A549 (cell line): Measurements from ENCODE around the gene GADD45B. TPM values are rescaled to one million over a fixed set of nuclear protein-coding genes. Genes with fewer than 3 reads are reported as not detected.
A peak's percentile ranks its signal among the peaks of the same experiment; 100 is the strongest.

Experiments used
- ATAC-seq, 2 experiments: fragments of 200-7000 bp in 1 of 2; fragments of >200 bp in 1 of 2; cut with Nextera tagmentation in 1 of 2; cut with Tn5 transposase in 1 of 2; 3 replicates each; pipeline versions ENCODE4 v1.8.0 to v1.9.1; 2018 to 2020; ENCODE audit warnings: mild to moderate bottlenecking in 1 of 2, moderate library complexity in 1 of 2
- CTCF ChIA-PET: fragments of 300-600 bp; sonication (Branson Sonifier 250); formaldehyde crosslinking; extraction: SDS; loops from one replicate; lab custom pipeline; 2021; ENCODE audit warnings: antibody characterized with exemption, inconsistent platforms; lab: Yijun Ruan, JAX
- POLR2A ChIA-PET: fragments of 350-600 bp; formaldehyde crosslinking; extraction: SDS; loops from one replicate; lab custom pipeline; 2021; ENCODE audit warnings: antibody characterized with exemption, inconsistent platforms; lab: Yijun Ruan, JAX
- DNase-seq, 2 experiments: peaks; one replicate each; pipeline versions ENCODE4 v3.0.0 to v3.0.0-alpha.2; 2011 to 2016; ENCODE audit warnings: low read depth in 1 of 2, low spot score in 1 of 2
- FAIRE-seq: peaks from 2 replicates; lab custom pipeline; 2011; peaks lifted over from hg19 to GRCh38; lab: Jason Lieb, UNC
- H3K27ac ChIP-seq, 2 experiments: fragments of >200 bp; sonication (Bioruptor Twin); formaldehyde crosslinking; 3 replicates each; pipeline ENCODE4 v1.5.1; 2016 to 2017
- H3K4me1 ChIP-seq: fragments of >200 bp; sonication (Bioruptor Twin); formaldehyde crosslinking; 3 replicates; pipeline ENCODE4 v1.6.1; 2016
- H3K4me2 ChIP-seq: fragments of >200 bp; sonication (Bioruptor Twin); formaldehyde crosslinking; 3 replicates; pipeline ENCODE4 v1.6.1; 2016
- H3K4me3 ChIP-seq: fragments of >200 bp; sonication (Bioruptor Twin); formaldehyde crosslinking; 3 replicates; pipeline ENCODE4 v1.5.1; 2016
- H3K9me3 ChIP-seq: fragments of >200 bp; sonication (Bioruptor Twin); formaldehyde crosslinking; 3 replicates; pipeline ENCODE4 v1.6.1; 2016
- CBX8 ChIP-seq: fragments of 200-600 bp; sonication (generic); IDR thresholded peaks from 2 replicates; pipeline ENCODE4 v1.6.1; 2016
- CHD4 ChIP-seq: fragments of 200-600 bp; sonication (generic); IDR thresholded peaks from 2 replicates; pipeline ENCODE4 v1.6.1; 2016; ENCODE audit warnings: antibody characterized with exemption, mild to moderate bottlenecking, borderline replicate concordance
- ELK1 ChIP-seq: fragments of 150-350 bp; IDR thresholded peaks from 2 replicates; pipeline ENCODE4 v1.6.1; 2014; ENCODE audit warnings: low read depth, mild to moderate bottlenecking, low read length
- ESRRA ChIP-seq: fragments of 150-350 bp; IDR thresholded peaks from 2 replicates; pipeline ENCODE4 v1.6.1; 2014; ENCODE audit warnings: mild to moderate bottlenecking, low read length, borderline replicate concordance
- FOSB ChIP-seq: fragments of 250-450 bp; sonication (Bioruptor Pico); IDR thresholded peaks from 2 replicates; pipeline ENCODE4 v1.5.0; 2020; ENCODE audit warnings: mild to moderate bottlenecking, moderate library complexity
- FOXS1 ChIP-seq: fragments of 250-450 bp; sonication (Bioruptor Pico); IDR thresholded peaks from 2 replicates; pipeline ENCODE4 v1.5.0; 2020; ENCODE audit warnings: mild to moderate bottlenecking, moderate library complexity
- HEYL ChIP-seq: fragments of 250-450 bp; sonication (Bioruptor Pico); IDR thresholded peaks from 2 replicates; pipeline ENCODE4 v1.8.0; 2021; ENCODE audit warnings: mild to moderate bottlenecking, moderate library complexity
- HMGXB4 ChIP-seq: fragments of 250-450 bp; sonication (Bioruptor Pico); IDR thresholded peaks from 2 replicates; pipeline ENCODE4 v1.5.0; 2021; ENCODE audit warnings: mild to moderate bottlenecking, moderate library complexity, borderline replicate concordance
- HOXB13 ChIP-seq: fragments of 250-450 bp; sonication (Bioruptor Pico); IDR thresholded peaks from 2 replicates; pipeline ENCODE4 v1.5.0; 2020; ENCODE audit warnings: low read depth, mild to moderate bottlenecking, moderate library complexity
- MYC ChIP-seq: IDR thresholded peaks from 2 replicates; pipeline ENCODE4 v1.6.1; 2012; ENCODE audit warnings: mild to moderate bottlenecking, inconsistent platforms, low read length, improper control_type of control experiment, borderline replicate concordance
- NR3C1 ChIP-seq: fragments of >200 bp; sonication (Bioruptor Twin); formaldehyde crosslinking; IDR thresholded peaks from 3 replicates; pipeline ENCODE4 v1.6.1; 2017
- POLR2AphosphoS2 ChIP-seq: conservative IDR thresholded peaks from 2 replicates; pipeline ENCODE4 v1.6.1; 2012; ENCODE audit warnings: low read length, improper control_type of control experiment, inconsistent platforms
- RARB ChIP-seq: fragments of 250-450 bp; sonication (Bioruptor Pico); IDR thresholded peaks from 2 replicates; pipeline ENCODE4 v1.8.0; 2021; ENCODE audit warnings: mild to moderate bottlenecking, moderate library complexity
- SREBF2 ChIP-seq: fragments of 450-650 bp; IDR thresholded peaks from 2 replicates; pipeline ENCODE4 v1.6.1; 2014; ENCODE audit warnings: mild to moderate bottlenecking, moderate library complexity
- TP53 ChIP-seq: fragments of 250-450 bp; sonication (Bioruptor Pico); IDR thresholded peaks from 2 replicates; pipeline ENCODE4 v1.5.0; 2021; ENCODE audit warnings: mild to moderate bottlenecking, moderate library complexity
- ZC3H11A ChIP-seq: fragments of 450-650 bp; IDR thresholded peaks from 2 replicates; pipeline ENCODE4 v1.6.1; 2014; ENCODE audit warnings: antibody characterized with exemption, mild to moderate bottlenecking
- ZSCAN20 ChIP-seq: fragments of 250-450 bp; sonication (Bioruptor Pico); IDR thresholded peaks from 2 replicates; pipeline ENCODE4 v1.8.0; 2022; ENCODE audit warnings: mild to moderate bottlenecking, moderate library complexity
- WGBS: methylation state at CpG from one replicate; pipeline ENCODE4 v1.1.6; 2017; ENCODE audit errors: missing lambda C conversion rate; 5-methylcytosine and 5-hydroxymethylcytosine counted together
- polyA plus RNA-seq, 4 experiments: library from polyadenylated mRNA; depleted of rRNA in 3 of 4; stranded (reverse); fragments of >200 nt; fragmentation: RNase III in 1 of 4; extraction: RNeasy Plus Mini Kit Qiagen cat#74134 plus additional on column Dnase treatment in 1 of 4; gene quantifications; 2 replicates in 3 of 4; 3 replicates in 1 of 4; pipeline ENCODE4 v1.2.3, GENCODE V29; 2011 to 2017
- TF ChIP-seq, protein P1 (sequence below): IDR thresholded peaks from 2 replicates; pipeline ENCODE4 v1.6.1; 2012; ENCODE audit warnings: low read depth, borderline replicate concordance

GADD45B gene
- polyA plus RNA-seq, 2 of the 4 experiments (the other 2 are of a cell fraction): 39.9 to 72.5 TPM

GRCh38 chr19:2427429-2428320, 48.3 kb upstream of the GADD45B start, which contains the start of gene TIMM13 (continued):
- TF ChIP-seq FOXS1 (no peak), POLR2AphosphoS2 (no peak), TP53 (CRISPR knock-in tag) (no peak), ELK1 (no peak), SREBF2 (no peak), CHD4 (no peak), ZC3H11A (no peak), HMGXB4 (no peak), ZSCAN20 (CRISPR knock-in tag) (no peak), RARB (no peak), HOXB13 (CRISPR knock-in tag) (0 out of 2 replicates have a peak, but pooled peaks have one; percentile 29)

- Histone ChIP-seq H3K9me3 (no peaks in the 10 kb centered on the region), H3K4me1 (peaks cover 17% of the 10 kb centered on the region; the same call in 2 of the 3 replicates)
- ATAC-seq: no peak
- POLR2A ChIA-PET: interaction anchor here (0.7 to 1.9 kb wide), 8 partner anchors 9 to 277 kb away, joined by 3 to 16 read pairs (median 3); partner anchors contain the start of genes AP3D1, GADD45B and LMNB2
- TF ChIP-seq HEYL (no peak), ELK1 (no peak), ZC3H11A (no peak), MYC (no peak), ZSCAN20 (CRISPR knock-in tag) (no peak), FOSB (CRISPR knock-in tag) (no peak), ESRRA (no peak), NR3C1 (no peak), CBX8 (no peak), HOXB13 (CRISPR knock-in tag) (no peak)
- TF ChIP-seq, protein P1, sequence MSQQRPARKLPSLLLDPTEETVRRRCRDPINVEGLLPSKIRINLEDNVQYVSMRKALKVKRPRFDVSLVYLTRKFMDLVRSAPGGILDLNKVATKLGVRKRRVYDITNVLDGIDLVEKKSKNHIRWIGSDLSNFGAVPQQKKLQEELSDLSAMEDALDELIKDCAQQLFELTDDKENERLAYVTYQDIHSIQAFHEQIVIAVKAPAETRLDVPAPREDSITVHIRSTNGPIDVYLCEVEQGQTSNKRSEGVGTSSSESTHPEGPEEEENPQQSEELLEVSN: no peak
- TF ChIP-seq, all 56 proteins: peak for 0
- peak overlapping the region; percentile 97 to 99; a peak in 5 of 6 replicates for H3K27ac ChIP-seq
- WGBS: 73% methylated on average over 15 of the region's 25 CpGs
- FAIRE-seq (no peak), DNase-seq (no peak)
- no peak overlapping the region for H3K4me3 ChIP-seq
- CTCF ChIA-PET: interaction anchor here (0.6 to 1.7 kb wide), 8 partner anchors 12 to 1229 kb away, joined by 3 to 10 read pairs (median 4); no protein-coding TSS in a partner anchor
- peak overlapping the region; percentile 97 for H3K4me2 ChIP-seq
Observed at GRCh38 chr19:2428321-2428690, 47.6 kb upstream of the GADD45B start.
